HEK293 (cell line): Measurements from ENCODE around the gene CNTN4.

Experiments used
- CTCF ChIA-PET: fragments of 350-600 bp; formaldehyde crosslinking; extraction: SDS; loops from one replicate; lab custom pipeline; 2021; ENCODE audit warnings: antibody characterized with exemption; lab: Yijun Ruan, JAX
- POLR2A ChIA-PET: fragments of 300-600 bp; formaldehyde crosslinking; extraction: SDS; loops from one replicate; lab custom pipeline; 2020; ENCODE audit warnings: antibody characterized with exemption, inconsistent platforms; lab: Yijun Ruan, JAX
- H3K27ac ChIP-seq: fragments of 200-500 bp; sonication (Bioruptor generic); 2 replicates; pipeline ENCODE4 v1.5.1; 2014; ENCODE audit warnings: low read depth, low read length, control low read depth, inconsistent platforms; ENCODE audit errors: extremely low read depth
- H3K36me3 ChIP-seq, 2 experiments: fragments of 200-500 bp in 1 of 2; sonication (Bioruptor generic) in 1 of 2; 1 replicate in 1 of 2; 2 replicates in 1 of 2; pipeline ENCODE4 v1.5.1; 2014 to 2017; ENCODE audit warnings: inconsistent platforms in 2 of 2, low read length in 2 of 2; ENCODE audit not compliant: control insufficient read depth in 2 of 2, insufficient read depth in 1 of 2
- H3K4me1 ChIP-seq: fragments of 200-500 bp; sonication (Bioruptor generic); 2 replicates; pipeline ENCODE4 v1.5.1; 2014; ENCODE audit warnings: mild to moderate bottlenecking, low read length, inconsistent platforms; ENCODE audit not compliant: control insufficient read depth, insufficient read depth
- H3K4me3 ChIP-seq: 2 replicates; pipeline ENCODE4 v1.5.1; 2011; ENCODE audit warnings: low read depth, mild to moderate bottlenecking, control low read depth, low read length, moderate library complexity
- H3K9me3 ChIP-seq: fragments of 200-500 bp; sonication (Bioruptor generic); 2 replicates; pipeline ENCODE4 v1.5.1; 2014; ENCODE audit warnings: low read depth, low read length, inconsistent platforms; ENCODE audit not compliant: control insufficient read depth, insufficient read depth
- ATF2 ChIP-seq: fragments of 450-650 bp; formaldehyde crosslinking; IDR thresholded peaks from 2 replicates; pipeline ENCODE4 v1.5.1; 2016; ENCODE audit warnings: missing biosample characterization, missing genetic modification characterization, low read depth
- EGR2 ChIP-seq: fragments of 450-650 bp; formaldehyde crosslinking; IDR thresholded peaks from 2 replicates; pipeline ENCODE4 v1.5.1; 2016; ENCODE audit warnings: low read depth, missing biosample characterization, missing genetic modification characterization
- GLIS1 ChIP-seq: fragments of 450-650 bp; formaldehyde crosslinking; IDR thresholded peaks from 2 replicates; pipeline ENCODE4 v1.5.1; 2016; ENCODE audit warnings: missing biosample characterization, missing genetic modification characterization
- KLF17 ChIP-seq: fragments of 450-650 bp; formaldehyde crosslinking; IDR thresholded peaks from 2 replicates; pipeline ENCODE4 v1.5.1; 2016; ENCODE audit warnings: missing biosample characterization, missing genetic modification characterization
- OVOL3 ChIP-seq: fragments of 450-650 bp; formaldehyde crosslinking; IDR thresholded peaks from 2 replicates; pipeline ENCODE4 v1.5.1; 2016; ENCODE audit warnings: missing biosample characterization, missing genetic modification characterization
- SCRT1 ChIP-seq: fragments of 450-650 bp; formaldehyde crosslinking; IDR thresholded peaks from 2 replicates; pipeline ENCODE4 v1.5.1; 2016; ENCODE audit warnings: missing biosample characterization, missing genetic modification characterization, borderline replicate concordance
- ZBTB8A ChIP-seq: fragments of 450-650 bp; formaldehyde crosslinking; IDR thresholded peaks from 2 replicates; pipeline ENCODE4 v1.5.1; 2016; ENCODE audit warnings: missing biosample characterization, missing genetic modification characterization
- ZNF114 ChIP-seq: fragments of 450-650 bp; formaldehyde crosslinking; IDR thresholded peaks from 2 replicates; pipeline ENCODE4 v1.5.0; 2017; ENCODE audit warnings: missing biosample characterization, missing genetic modification characterization
- ZNF121 ChIP-seq: fragments of 450-650 bp; formaldehyde crosslinking; IDR thresholded peaks from 2 replicates; pipeline ENCODE4 v1.5.1; 2016; ENCODE audit warnings: missing biosample characterization, missing genetic modification characterization
- ZNF140 ChIP-seq: fragments of 450-650 bp; formaldehyde crosslinking; IDR thresholded peaks from 2 replicates; pipeline ENCODE4 v1.5.1; 2016; ENCODE audit warnings: missing biosample characterization, missing genetic modification characterization
- ZNF169 ChIP-seq: fragments of 450-650 bp; formaldehyde crosslinking; IDR thresholded peaks from 2 replicates; pipeline ENCODE4 v1.5.1; 2016; ENCODE audit warnings: missing biosample characterization, missing genetic modification characterization
- ZNF2 ChIP-seq: fragments of 450-650 bp; formaldehyde crosslinking; IDR thresholded peaks from 2 replicates; pipeline ENCODE4 v1.5.1; 2016; ENCODE audit warnings: missing biosample characterization, missing genetic modification characterization
- ZNF221 ChIP-seq: fragments of 450-650 bp; formaldehyde crosslinking; IDR thresholded peaks from 2 replicates; pipeline ENCODE4 v1.5.1; 2017; ENCODE audit warnings: missing biosample characterization, missing genetic modification characterization, borderline replicate concordance
- ZNF423 ChIP-seq: fragments of 450-650 bp; formaldehyde crosslinking; IDR thresholded peaks from 2 replicates; pipeline ENCODE4 v1.5.1; 2016; ENCODE audit warnings: missing biosample characterization, missing genetic modification characterization
- ZNF433 ChIP-seq: fragments of 450-650 bp; formaldehyde crosslinking; IDR thresholded peaks from 2 replicates; pipeline ENCODE4 v1.5.1; 2016; ENCODE audit warnings: missing biosample characterization, missing genetic modification characterization, low read depth
- ZNF473 ChIP-seq: fragments of 450-650 bp; formaldehyde crosslinking; IDR thresholded peaks from 2 replicates; pipeline ENCODE4 v1.5.1; 2017; ENCODE audit warnings: missing biosample characterization, missing genetic modification characterization
- ZNF560 ChIP-seq: fragments of 450-650 bp; formaldehyde crosslinking; IDR thresholded peaks from 2 replicates; pipeline ENCODE4 v1.5.1; 2017; ENCODE audit warnings: missing biosample characterization, missing genetic modification characterization, borderline replicate concordance
- ZNF600 ChIP-seq: fragments of 450-650 bp; formaldehyde crosslinking; IDR thresholded peaks from 2 replicates; pipeline ENCODE4 v1.5.1; 2016; ENCODE audit warnings: missing biosample characterization, missing genetic modification characterization
- ZNF658 ChIP-seq: fragments of 450-650 bp; formaldehyde crosslinking; IDR thresholded peaks from 2 replicates; pipeline ENCODE4; 2016; ENCODE audit warnings: missing biosample characterization, missing genetic modification characterization
- ZNF692 ChIP-seq: fragments of 450-650 bp; formaldehyde crosslinking; IDR thresholded peaks from 2 replicates; pipeline ENCODE4 v1.5.1; 2016; ENCODE audit warnings: missing biosample characterization, missing genetic modification characterization
- ZNF777 ChIP-seq: fragments of 450-650 bp; formaldehyde crosslinking; IDR thresholded peaks from 2 replicates; pipeline ENCODE4 v1.5.1; 2017; ENCODE audit warnings: missing biosample characterization, missing genetic modification characterization, borderline replicate concordance
- ZSCAN23 ChIP-seq: fragments of 450-650 bp; formaldehyde crosslinking; IDR thresholded peaks from 2 replicates; pipeline ENCODE4 v1.5.1; 2016; ENCODE audit warnings: missing biosample characterization, missing genetic modification characterization
- TF ChIP-seq, protein P1 (sequence below): fragments of 450-650 bp; formaldehyde crosslinking; IDR thresholded peaks from 2 replicates; pipeline ENCODE4 v1.5.1; 2017; ENCODE audit warnings: missing biosample characterization, missing genetic modification characterization

The CNTN4 gene

DNA sequence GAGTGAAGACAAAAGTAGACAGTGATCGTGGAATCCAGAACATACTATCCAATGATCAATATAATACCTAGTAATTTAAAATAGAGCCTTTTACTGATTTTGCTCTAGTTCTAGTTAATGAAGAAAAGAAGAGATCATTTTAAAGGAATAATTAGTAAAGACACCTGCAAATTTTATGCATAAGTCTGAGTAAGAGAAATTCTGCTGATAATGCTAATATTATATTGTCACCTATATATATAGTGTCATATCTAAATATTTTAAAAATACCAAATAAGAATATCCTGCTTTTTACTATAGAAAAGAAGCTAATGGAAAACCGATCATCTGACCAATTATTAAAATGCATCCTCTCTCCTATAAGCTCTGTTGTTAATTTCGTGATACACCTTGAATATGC, 152.1 kb downstream of the CNTN4 start:
- ChIA-PET POLR2A (no interaction called here), CTCF (no interaction called here)
- no peak overlapping the region for H3K4me3 ChIP-seq
- H3K27ac ChIP-seq, result no peak overlapping the region
- H3K4me1 ChIP-seq, result no peaks in the 10 kb centered on the region
- H3K36me3 ChIP-seq, result no peaks in the 10 kb centered on the region
- no peaks in the 10 kb centered on the region for H3K9me3 ChIP-seq
- no peak for TF ChIP-seq ZNF658
- TF ChIP-seq EGR2 (tag by site-specific recombination), result no peak
- no peak for TF ChIP-seq ZNF433 (tag by site-specific recombination)
- no peak for TF ChIP-seq ZNF692 (tag by site-specific recombination)
- no peak for TF ChIP-seq ZSCAN23 (tag by site-specific recombination)
- TF ChIP-seq ZNF777 (tag by site-specific recombination), result no peak
- no peak for TF ChIP-seq ZNF221 (tag by site-specific recombination)
- TF ChIP-seq ZNF560, result no peak
- no peak for TF ChIP-seq ZNF600 (tag by site-specific recombination)
- TF ChIP-seq KLF17, result no peak
- TF ChIP-seq ZNF140, result no peak
- no peak for TF ChIP-seq ZNF473 (tag by site-specific recombination)
- TF ChIP-seq ZNF2 (tag by site-specific recombination), result no peak
- no peak for TF ChIP-seq SCRT1 (tag by site-specific recombination)
- no peak for TF ChIP-seq ZNF423 (tag by site-specific recombination)

DNA sequence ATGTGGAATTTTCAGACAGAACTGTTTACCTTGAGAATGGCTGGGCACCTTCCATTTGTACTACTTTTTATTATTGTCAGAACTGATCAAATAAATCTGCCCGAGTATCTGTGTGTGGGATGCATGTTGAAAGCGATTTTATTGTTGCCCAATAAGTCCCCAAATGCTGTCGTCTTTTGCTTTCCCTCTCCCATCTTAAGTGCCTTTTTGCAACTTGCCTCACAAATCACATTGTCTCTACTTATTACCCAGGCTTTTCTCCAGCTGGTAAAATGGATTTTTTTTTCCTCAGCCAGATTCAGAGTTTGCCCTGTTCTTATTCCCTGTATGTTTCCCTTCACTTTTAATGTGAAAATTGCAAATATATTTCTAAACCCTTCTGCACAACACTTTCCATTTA, 163.1 kb downstream of the CNTN4 start:
- H3K27ac ChIP-seq, result no peak overlapping the region
- ChIA-PET POLR2A (no interaction called here), CTCF (no interaction called here)
- no peaks in the 10 kb centered on the region for H3K9me3 ChIP-seq
- H3K4me3 ChIP-seq, result no peak overlapping the region
- TF ChIP-seq ZNF121 (tag by site-specific recombination) (no peak), ZBTB8A (tag by site-specific recombination) (no peak), OVOL3 (tag by site-specific recombination) (no peak), GLIS1 (tag by site-specific recombination) (no peak), ZNF114 (tag by site-specific recombination) (no peak), ZNF169 (tag by site-specific recombination) (no peak), ATF2 (tag by site-specific recombination) (no peak)
- TF ChIP-seq, protein P1, sequence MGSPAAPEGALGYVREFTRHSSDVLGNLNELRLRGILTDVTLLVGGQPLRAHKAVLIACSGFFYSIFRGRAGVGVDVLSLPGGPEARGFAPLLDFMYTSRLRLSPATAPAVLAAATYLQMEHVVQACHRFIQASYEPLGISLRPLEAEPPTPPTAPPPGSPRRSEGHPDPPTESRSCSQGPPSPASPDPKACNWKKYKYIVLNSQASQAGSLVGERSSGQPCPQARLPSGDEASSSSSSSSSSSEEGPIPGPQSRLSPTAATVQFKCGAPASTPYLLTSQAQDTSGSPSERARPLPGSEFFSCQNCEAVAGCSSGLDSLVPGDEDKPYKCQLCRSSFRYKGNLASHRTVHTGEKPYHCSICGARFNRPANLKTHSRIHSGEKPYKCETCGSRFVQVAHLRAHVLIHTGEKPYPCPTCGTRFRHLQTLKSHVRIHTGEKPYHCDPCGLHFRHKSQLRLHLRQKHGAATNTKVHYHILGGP (tag by site-specific recombination), result no peak
- TF ChIP-seq, all 188 proteins: peak for 0
- Histone ChIP-seq H3K4me1 (no peaks in the 10 kb centered on the region), H3K36me3 (no peaks in the 10 kb centered on the region)
